Measurements from ENCODE around the gene LRRD1. TPM values are rescaled to one million over a fixed set of nuclear protein-coding genes. Genes with fewer than 3 reads are reported as not detected.

Gene LRRD1
- 0.07 and 0.13 TPM in 2 replicates for total RNA-seq

GRCh38 chr7:92178928-92179924, at the start of gene LRRD1:
LRRD1 (minus strand) TSS chr7:92179142; CDS start chr7:92165202, 13,940 bp downstream.

GRCh38 chr7:92134271-92135051, 44.5 kb downstream of the LRRD1 start, which contains the start of gene CYP51A1:
CYP51A1 (minus strand) TSS chr7:92134477; CDS start chr7:92134364, 113 bp downstream.

Small RNAs within 50 kb of the gene (small RNA-seq; reads per million reads assigned to genes)
- gene MIR1285-1 (not detected), gene RF00019 (not detected)

Other genes starting within 250 kb of the LRRD1 start
- 62.8 and 67.8 TPM in 2 replicates for gene AKAP9, start 238.3 kb downstream of the LRRD1 start, total RNA-seq
- 178 and 281 TPM in 2 replicates for gene CYP51A1, start 44.7 kb downstream of the LRRD1 start, total RNA-seq
- gene KRIT1, start 66.8 kb upstream of the LRRD1 start, total RNA-seq, result 57.7 and 64.6 TPM in 2 replicates
- gene ANKIB1, start 66.8 kb upstream of the LRRD1 start, total RNA-seq, result 52.6 and 67.3 TPM in 2 replicates

Data from thoracic aorta endothelial cell (primary cell).